H9 (cell line): ENCODE data around the gene SETD4. TPM values are rescaled to one million over a fixed set of nuclear protein-coding genes. Genes with fewer than 3 reads are reported as not detected.

Source experiments
- DNase-seq: peaks from one replicate; pipeline ENCODE4 v3.0.0-alpha.2; 2017
- H2AFZ ChIP-seq: one replicate; pipeline ENCODE4 v1.6.1; 2013; ENCODE audit warnings: mild to moderate bottlenecking, low read length, control low read depth, moderate library complexity
- H2AK5ac ChIP-seq: 2 replicates; pipeline ENCODE4 v1.6.1; 2013; ENCODE audit warnings: low read length, control low read depth, mixed read lengths; ENCODE audit not compliant: insufficient read length
- H2BK120ac ChIP-seq: one replicate; pipeline ENCODE4 v1.6.1; 2013; ENCODE audit warnings: low read depth, mild to moderate bottlenecking, low read length, control low read depth, inconsistent platforms; ENCODE audit not compliant: poor library complexity, severe bottlenecking
- H2BK12ac ChIP-seq: 2 replicates; pipeline ENCODE4 v1.6.1; 2013; ENCODE audit warnings: low read length, control low read depth, mixed read lengths, low read depth; ENCODE audit not compliant: insufficient read length
- H2BK15ac ChIP-seq: 2 replicates; pipeline ENCODE4 v1.6.1; 2013; ENCODE audit warnings: low read depth, low read length, control low read depth
- H2BK20ac ChIP-seq: one replicate; pipeline ENCODE4 v1.6.1; 2013; ENCODE audit warnings: low read depth, mild to moderate bottlenecking, low read length, control low read depth, inconsistent platforms; ENCODE audit not compliant: poor library complexity, severe bottlenecking
- H2BK5ac ChIP-seq: 2 replicates; pipeline ENCODE4 v1.6.1; 2013; ENCODE audit warnings: low read length, control low read depth, mixed read lengths; ENCODE audit not compliant: insufficient read length
- H3K14ac ChIP-seq: 2 replicates; pipeline ENCODE4 v1.6.1; 2013; ENCODE audit warnings: low read length, control low read depth; ENCODE audit not compliant: insufficient read depth
- H3K18ac ChIP-seq: 2 replicates; pipeline ENCODE4 v1.6.1; 2013; ENCODE audit warnings: low read depth, mild to moderate bottlenecking, mixed read lengths, low read length, control low read depth; ENCODE audit not compliant: insufficient read length
- H3K23ac ChIP-seq: 2 replicates; pipeline ENCODE4 v1.6.1; 2013; ENCODE audit warnings: low read length, control low read depth, mixed read lengths, low read depth; ENCODE audit not compliant: insufficient read length
- H3K23me2 ChIP-seq: 2 replicates; pipeline ENCODE4 v1.6.1; 2013; ENCODE audit warnings: low read depth, mild to moderate bottlenecking, mixed read lengths, low read length, control low read depth; ENCODE audit not compliant: insufficient read length, poor library complexity, severe bottlenecking
- H3K27ac ChIP-seq: 2 replicates; pipeline ENCODE4 v1.5.1; 2013; ENCODE audit warnings: low read length, control low read depth, mixed read lengths, low read depth; ENCODE audit not compliant: insufficient read length
- H3K27me3 ChIP-seq: 2 replicates; pipeline ENCODE4 v1.6.1; 2013; ENCODE audit warnings: low read length, control low read depth, inconsistent platforms; ENCODE audit not compliant: insufficient read depth
- H3K4ac ChIP-seq: 2 replicates; pipeline ENCODE4 v1.6.1; 2013; ENCODE audit warnings: low read depth, mild to moderate bottlenecking, control low read depth, inconsistent platforms, low read length, moderate library complexity
- H3K4me1 ChIP-seq: 2 replicates; pipeline ENCODE4 v1.6.1; 2013; ENCODE audit warnings: low read length, control low read depth, inconsistent platforms; ENCODE audit not compliant: insufficient read depth
- H3K4me2 ChIP-seq: 2 replicates; pipeline ENCODE4 v1.6.1; 2013; ENCODE audit warnings: low read length, control low read depth, mixed read lengths; ENCODE audit not compliant: insufficient read length, insufficient read depth
- H3K56ac ChIP-seq: 2 replicates; pipeline ENCODE4 v1.6.1; 2013; ENCODE audit warnings: low read depth, mild to moderate bottlenecking, mixed read lengths, low read length, control low read depth; ENCODE audit not compliant: insufficient read length
- H3K79me1 ChIP-seq: 2 replicates; pipeline ENCODE4 v1.6.1; 2013; ENCODE audit warnings: low read depth, mild to moderate bottlenecking, moderate library complexity, low read length, control low read depth, inconsistent platforms; ENCODE audit not compliant: insufficient read depth, poor library complexity, severe bottlenecking
- H3K79me2 ChIP-seq: 2 replicates; pipeline ENCODE4 v1.6.1; 2013; ENCODE audit warnings: low read length, control low read depth, inconsistent platforms; ENCODE audit not compliant: insufficient read depth
- H3K9ac ChIP-seq: 2 replicates; pipeline ENCODE4 v1.6.1; 2013; ENCODE audit warnings: low read length, control low read depth, mixed read lengths; ENCODE audit not compliant: insufficient read length; ENCODE audit errors: extremely low read depth
- H3K9me3 ChIP-seq: one replicate; pipeline ENCODE4 v1.6.1; 2013; ENCODE audit warnings: low read depth, low read length, inconsistent platforms; ENCODE audit not compliant: control insufficient read depth
- H3T11ph ChIP-seq: one replicate; pipeline ENCODE4 v1.6.1; 2013; ENCODE audit warnings: mild to moderate bottlenecking, low read length, control low read depth, inconsistent platforms
- H4K20me1 ChIP-seq: one replicate; pipeline ENCODE4 v1.6.1; 2013; ENCODE audit not compliant: control insufficient read depth, insufficient read length, insufficient read depth
- H4K5ac ChIP-seq: 2 replicates; pipeline ENCODE4 v1.6.1; 2013; ENCODE audit warnings: low read depth, mild to moderate bottlenecking, mixed read lengths, low read length, control low read depth; ENCODE audit not compliant: insufficient read length
- H4K8ac ChIP-seq: replicated peaks from 2 replicates; pipeline ENCODE4 v1.6.1; 2013; ENCODE audit warnings: low read length, control low read depth, mixed read lengths, low read depth; ENCODE audit not compliant: insufficient read length
- H4K91ac ChIP-seq: 2 replicates; pipeline ENCODE4 v1.6.1; 2013; ENCODE audit warnings: low read depth, mild to moderate bottlenecking, moderate library complexity, mixed read lengths, low read length, control low read depth; ENCODE audit not compliant: insufficient read length
- H3K27ac Mint-ChIP-seq, 3 experiments: 2 replicates in 2 of 3; 3 replicates in 1 of 3; pipeline ENCODE4 v1.8.0; 2020 to 2021; ENCODE audit warnings: mixed read lengths in 3 of 3, mild to moderate bottlenecking in 1 of 3, moderate library complexity in 1 of 3
- H3K27me3 Mint-ChIP-seq: 2 replicates; pipeline ENCODE4 v1.8.0; 2021; ENCODE audit warnings: low read depth, mild to moderate bottlenecking, moderate library complexity, mixed read lengths
- H3K36me3 Mint-ChIP-seq, 3 experiments: 2 replicates in 2 of 3; 3 replicates in 1 of 3; pipeline ENCODE4 v1.8.0; 2020 to 2021; ENCODE audit warnings: low read depth in 3 of 3, mixed read lengths in 3 of 3; ENCODE audit not compliant: insufficient read depth in 1 of 3
- H3K4me1 Mint-ChIP-seq, 2 experiments: 2 replicates each; pipeline ENCODE4 v1.8.0; 2020; ENCODE audit warnings: mixed read lengths in 2 of 2
- H3K4me3 Mint-ChIP-seq, 2 experiments: 2 replicates in 1 of 2; 3 replicates in 1 of 2; pipeline ENCODE4 v1.8.0; 2020 to 2021; ENCODE audit warnings: mild to moderate bottlenecking in 2 of 2, mixed read lengths in 2 of 2, moderate library complexity in 1 of 2
- H3K9me3 Mint-ChIP-seq, 2 experiments: 2 replicates in 1 of 2; 3 replicates in 1 of 2; pipeline ENCODE4 v1.8.0; 2020; ENCODE audit warnings: mild to moderate bottlenecking in 2 of 2, mixed read lengths in 2 of 2, moderate library complexity in 1 of 2
- WGBS: extraction: QIAGEN DNeasy Blood & Tissue Kit; methylation state at CpG from one replicate; pipeline ENCODE4 v1.1.7; 2013; ENCODE audit warnings: missing lambda C conversion rate, low lambda C conversion rate, mixed read lengths; ENCODE audit not compliant: insufficient read length; ENCODE audit errors: extremely low coverage; 5-methylcytosine and 5-hydroxymethylcytosine counted together
- total RNA-seq: library from RNA; stranded (reverse); gene quantifications from 2 replicates; pipeline ENCODE4 v1.2.1, GENCODE V29; 2021
- TF ChIP-seq, protein P1 (sequence below): fragments of 200-600 bp; sonication (generic); conservative IDR thresholded peaks from 3 replicates; pipeline ENCODE4 v1.8.0; 2021; ENCODE audit warnings: antibody characterized with exemption, mild to moderate bottlenecking

Gene SETD4
- total RNA-seq, 1 experiment from 2014 or later: 52.5 TPM

DNA sequence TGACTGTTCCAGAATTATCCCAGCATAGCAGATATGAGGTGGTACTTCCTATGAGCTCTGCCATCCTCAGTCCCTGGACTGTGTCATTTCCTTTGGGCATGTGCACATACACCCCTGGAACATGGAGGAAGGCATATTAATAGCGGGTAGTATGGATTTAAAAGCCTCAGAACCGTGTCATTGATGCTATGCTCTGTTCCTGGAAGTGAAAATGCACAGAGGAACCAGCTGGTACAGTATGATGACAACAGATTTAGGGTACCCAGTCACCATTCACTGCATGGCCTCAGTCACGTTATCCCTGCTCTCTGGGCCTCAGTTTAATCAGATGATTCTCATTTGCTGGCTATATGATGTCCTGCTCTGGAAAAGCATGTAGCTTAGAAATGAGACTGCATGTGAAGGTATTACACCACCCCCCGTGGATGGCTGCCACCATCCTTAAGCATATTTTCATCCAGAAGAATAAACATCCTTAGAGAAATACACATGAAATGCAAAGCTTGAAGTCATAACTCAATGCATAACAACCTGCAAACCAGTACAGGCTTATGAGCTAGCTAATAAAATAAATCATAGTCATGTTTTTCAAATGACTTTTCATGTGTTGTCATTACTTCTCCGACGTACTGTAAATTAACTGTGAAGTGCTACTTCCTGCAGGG, 37.8 kb downstream of the SETD4 start:
- Histone ChIP-seq H3K27ac (no peak overlapping the region), H3K56ac (no peak overlapping the region), H2BK5ac (no peak overlapping the region), H4K91ac (no peak overlapping the region), H3K4me1 (no peaks in the 10 kb centered on the region), H3T11ph (no peak overlapping the region), H3K18ac (no peak overlapping the region), H3K23ac (no peak overlapping the region), H3K23me2 (no peaks in the 10 kb centered on the region), H2BK120ac (no peak overlapping the region), H4K20me1 (no peaks in the 10 kb centered on the region), H2AFZ (no peak overlapping the region), H4K5ac (no peak overlapping the region), H3K4ac (no peak overlapping the region), H3K79me1 (no peaks in the 10 kb centered on the region), H3K9me3 (peaks cover 9% of the 10 kb centered on the region), H2BK20ac (no peak overlapping the region), H3K9ac (no peak overlapping the region), H4K8ac (no peak overlapping the region), H2BK15ac (no peak overlapping the region), H3K4me2 (no peak overlapping the region), H2BK12ac (no peak overlapping the region), H3K14ac (no peak overlapping the region), H3K27me3 (no peaks in the 10 kb centered on the region; the same call in 1 of the 2 replicates), H2AK5ac (no peak overlapping the region), H3K79me2 (no peaks in the 10 kb centered on the region)
- no CpG with 5 or more reads among the region's 6 CpGs for WGBS
- TF ChIP-seq, protein P1, sequence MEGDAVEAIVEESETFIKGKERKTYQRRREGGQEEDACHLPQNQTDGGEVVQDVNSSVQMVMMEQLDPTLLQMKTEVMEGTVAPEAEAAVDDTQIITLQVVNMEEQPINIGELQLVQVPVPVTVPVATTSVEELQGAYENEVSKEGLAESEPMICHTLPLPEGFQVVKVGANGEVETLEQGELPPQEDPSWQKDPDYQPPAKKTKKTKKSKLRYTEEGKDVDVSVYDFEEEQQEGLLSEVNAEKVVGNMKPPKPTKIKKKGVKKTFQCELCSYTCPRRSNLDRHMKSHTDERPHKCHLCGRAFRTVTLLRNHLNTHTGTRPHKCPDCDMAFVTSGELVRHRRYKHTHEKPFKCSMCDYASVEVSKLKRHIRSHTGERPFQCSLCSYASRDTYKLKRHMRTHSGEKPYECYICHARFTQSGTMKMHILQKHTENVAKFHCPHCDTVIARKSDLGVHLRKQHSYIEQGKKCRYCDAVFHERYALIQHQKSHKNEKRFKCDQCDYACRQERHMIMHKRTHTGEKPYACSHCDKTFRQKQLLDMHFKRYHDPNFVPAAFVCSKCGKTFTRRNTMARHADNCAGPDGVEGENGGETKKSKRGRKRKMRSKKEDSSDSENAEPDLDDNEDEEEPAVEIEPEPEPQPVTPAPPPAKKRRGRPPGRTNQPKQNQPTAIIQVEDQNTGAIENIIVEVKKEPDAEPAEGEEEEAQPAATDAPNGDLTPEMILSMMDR: no peak
- no peak for DNase-seq
- Mint-ChIP-seq H3K4me3 (no peak overlapping the region), H3K27me3 (no peaks in the 10 kb centered on the region; the same call in 1 of the 2 replicates), H3K4me1 (no peaks in the 10 kb centered on the region), H3K9me3 (peaks cover 3 to 9% of the 10 kb centered on the region in 2 experiments; a peak in 3 of 5 replicates), H3K27ac (no peak overlapping the region; a peak in 2 of 7 replicates), H3K36me3 (peaks cover 0 to 6% (median 0%) of the 10 kb centered on the region in 3 experiments; a peak in 2 of 7 replicates)
